Measurements from ENCODE around the gene PPIA.

Gene PPIA

GRCh38 chr7:44796504-44797328 is at the start of gene PPIA:
TSS of gene PPIA (plus strand) at chr7:44796681. CDS start at chr7:44796725, 44 bp downstream.
- Histone ChIP-seq H3K4me1 (ENCODE audit: control insufficient read depth in 5 of 5, insufficient read depth in 5 of 5, low read length in 5 of 5) (peaks cover 5 to 32% (median 28%) of the 10 kb centered on the region in 5 donors), H3K36me3 (ENCODE audit: control insufficient read depth in 5 of 5, insufficient read depth in 5 of 5, low read length in 5 of 5) (peaks cover 5 to 24% (median 19%) of the 10 kb centered on the region in 5 donors), H3K4me3 (ENCODE audit: low read depth in 1 of 5, low read length in 5 of 5) (peak within 1 kb of the TSS; percentile 75 to 95 (median 91)), H3K27ac (ENCODE audit: low read depth, low read length) (peak within 1 kb of the TSS; percentile 99), H3K9ac (ENCODE audit: low read length in 5 of 5) (peak within 1 kb of the TSS; percentile 82 to 94 (median 89)), H3K9me3 (ENCODE audit: control insufficient read depth in 5 of 5, low read length in 5 of 5) (no peaks in the 10 kb centered on the region), H3K27me3 (ENCODE audit: control insufficient read depth in 5 of 5, insufficient read depth in 4 of 5, low read length in 5 of 5) (no peaks in the 10 kb centered on the region)

GRCh38 chr7:44748045-44748947 is 48.2 kb upstream of the PPIA start, which contains the start of gene ZMIZ2:
TSS of gene ZMIZ2 (plus strand) at chr7:44748847. CDS start at chr7:44756250, 7,403 bp downstream.
- Histone ChIP-seq H3K9ac (ENCODE audit: low read length in 5 of 5) (peak within 1 kb of the TSS; percentile 48 to 87 (median 77)), H3K27me3 (ENCODE audit: control insufficient read depth in 5 of 5, insufficient read depth in 4 of 5, low read length in 5 of 5) (no peaks in the 10 kb centered on the region), H3K9me3 (ENCODE audit: control insufficient read depth in 5 of 5, low read length in 5 of 5) (no peaks in the 10 kb centered on the region), H3K36me3 (ENCODE audit: control insufficient read depth in 5 of 5, insufficient read depth in 5 of 5, low read length in 5 of 5) (peaks cover 0 to 6% (median 0%) of the 10 kb centered on the region in 5 donors), H3K4me1 (ENCODE audit: control insufficient read depth in 5 of 5, insufficient read depth in 5 of 5, low read length in 5 of 5) (peaks cover 8 to 33% (median 29%) of the 10 kb centered on the region in 5 donors), H3K4me3 (ENCODE audit: low read depth in 1 of 5, low read length in 5 of 5) (peak within 1 kb of the TSS; percentile 76 to 95 (median 88)), H3K27ac (ENCODE audit: low read depth, low read length) (peak within 1 kb of the TSS; percentile 83)

- no peaks in the 10 kb centered on the region for H3K9me3 ChIP-seq (ENCODE audit: control insufficient read depth in 5 of 5, low read length in 5 of 5)
- peak overlapping the region; percentile 58 to 95 (median 88) for H3K4me3 ChIP-seq (ENCODE audit: low read depth in 1 of 5, low read length in 5 of 5)
- H3K9ac ChIP-seq (ENCODE audit: low read length in 5 of 5) = peak overlapping the region; percentile 48 to 87 (median 77)
- H3K4me1 ChIP-seq (ENCODE audit: control insufficient read depth in 5 of 5, insufficient read depth in 5 of 5, low read length in 5 of 5) = peaks cover 8 to 36% (median 32%) of the 10 kb centered on the region in 5 donors
- peak overlapping the region; percentile 46 for H3K27ac ChIP-seq (ENCODE audit: low read depth, low read length)
- no peaks in the 10 kb centered on the region for H3K27me3 ChIP-seq (ENCODE audit: control insufficient read depth in 5 of 5, insufficient read depth in 4 of 5, low read length in 5 of 5)
- peaks cover 0 to 6% (median 0%) of the 10 kb centered on the region in 5 donors for H3K36me3 ChIP-seq (ENCODE audit: control insufficient read depth in 5 of 5, insufficient read depth in 5 of 5, low read length in 5 of 5)
Measured at GRCh38 chr7:44748948-44749731, 47.3 kb upstream of the PPIA start.

GRCh38 chr7:44749992-44750391 is 46.5 kb upstream of the PPIA start:
- Histone ChIP-seq H3K4me3 (ENCODE audit: low read depth in 1 of 5, low read length in 5 of 5) (peak overlapping the region; percentile 58 to 95 (median 88)), H3K9me3 (ENCODE audit: control insufficient read depth in 5 of 5, low read length in 5 of 5) (no peaks in the 10 kb centered on the region), H3K27ac (ENCODE audit: low read depth, low read length) (no peak overlapping the region), H3K27me3 (ENCODE audit: control insufficient read depth in 5 of 5, insufficient read depth in 4 of 5, low read length in 5 of 5) (no peaks in the 10 kb centered on the region), H3K9ac (ENCODE audit: low read length in 5 of 5) (peak overlapping the region in 4 of 5 donors; percentile 48 to 87 (median 76)), H3K4me1 (ENCODE audit: control insufficient read depth in 5 of 5, insufficient read depth in 5 of 5, low read length in 5 of 5) (peaks cover 8 to 44% (median 36%) of the 10 kb centered on the region in 5 donors), H3K36me3 (ENCODE audit: control insufficient read depth in 5 of 5, insufficient read depth in 5 of 5, low read length in 5 of 5) (peaks cover 0 to 6% (median 0%) of the 10 kb centered on the region in 5 donors)

DNA sequence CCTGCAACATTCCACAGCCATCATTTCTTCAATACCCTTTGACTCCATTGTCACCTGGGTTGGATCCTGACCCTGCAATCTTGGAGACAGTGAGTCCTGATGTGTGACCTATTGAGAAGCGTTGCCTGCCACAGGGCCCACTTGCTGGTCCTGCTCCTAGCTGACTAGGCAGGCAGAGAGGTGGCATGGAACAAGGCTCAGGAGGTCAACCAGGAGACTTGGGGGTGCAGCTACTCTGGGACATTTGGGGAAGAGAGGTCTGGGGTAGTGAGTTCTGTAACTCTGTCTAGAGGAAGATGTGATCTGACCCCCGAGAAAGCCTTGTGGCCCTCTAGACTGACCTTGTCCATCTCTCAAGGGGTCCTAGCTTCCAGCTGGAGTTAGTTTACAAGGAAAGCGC is 46.1 kb upstream of the PPIA start:
- H3K4me3 ChIP-seq (ENCODE audit: low read depth in 1 of 5, low read length in 5 of 5) = no peak overlapping the region

DNA sequence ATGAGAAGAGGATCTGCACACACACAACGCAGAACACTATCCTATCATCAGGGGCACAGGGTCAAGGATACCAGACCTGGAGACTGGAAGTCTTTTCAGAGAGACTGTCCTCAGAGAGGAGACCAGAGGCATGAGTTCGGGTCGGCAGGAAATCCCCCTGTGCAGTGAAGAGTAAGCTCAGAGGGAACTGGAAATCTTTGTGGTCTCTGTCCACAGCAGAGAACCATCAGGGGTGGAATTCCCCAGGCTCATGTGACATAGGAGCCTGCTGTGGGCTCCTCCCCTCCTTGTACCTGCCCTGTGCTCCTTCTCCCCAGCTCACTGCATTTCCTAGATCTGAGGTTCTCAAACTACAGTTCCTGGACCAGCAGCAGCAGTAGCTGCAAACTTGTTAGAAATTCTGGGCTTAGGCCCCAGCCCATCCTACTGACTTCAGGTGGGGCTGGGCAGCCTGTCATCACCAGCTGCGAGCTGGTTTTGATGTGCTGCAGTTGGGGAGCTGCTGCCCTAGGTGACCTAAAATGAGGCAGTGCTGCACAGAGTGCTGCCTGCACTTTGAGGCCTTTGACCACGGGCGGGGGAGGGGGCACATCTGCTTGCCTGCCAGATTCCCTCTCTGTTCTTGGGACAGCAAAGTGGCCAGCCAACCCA is 45.4 kb upstream of the PPIA start:
- H3K27me3 ChIP-seq (ENCODE audit: control insufficient read depth in 5 of 5, insufficient read depth in 4 of 5, low read length in 5 of 5) = no peaks in the 10 kb centered on the region
- H3K4me1 ChIP-seq (ENCODE audit: control insufficient read depth in 5 of 5, insufficient read depth in 5 of 5, low read length in 5 of 5) = peaks cover 8 to 54% (median 45%) of the 10 kb centered on the region in 5 donors
- no peaks in the 10 kb centered on the region for H3K9me3 ChIP-seq (ENCODE audit: control insufficient read depth in 5 of 5, low read length in 5 of 5)
- H3K9ac ChIP-seq (ENCODE audit: low read length in 5 of 5) = peak overlapping the region in 2 of 5 donors; percentile 7 to 14
- peaks cover 0 to 6% (median 0%) of the 10 kb centered on the region in 5 donors for H3K36me3 ChIP-seq (ENCODE audit: control insufficient read depth in 5 of 5, insufficient read depth in 5 of 5, low read length in 5 of 5)
- H3K27ac ChIP-seq (ENCODE audit: low read depth, low read length) = no peak overlapping the region
- H3K4me3 ChIP-seq (ENCODE audit: low read depth in 1 of 5, low read length in 5 of 5) = no peak overlapping the region

More for the DNA sequence above, 46.1 kb upstream of the PPIA start:
- Histone ChIP-seq H3K36me3 (ENCODE audit: control insufficient read depth in 5 of 5, insufficient read depth in 5 of 5, low read length in 5 of 5) (peaks cover 0 to 6% (median 0%) of the 10 kb centered on the region in 5 donors), H3K27ac (ENCODE audit: low read depth, low read length) (no peak overlapping the region), H3K4me1 (ENCODE audit: control insufficient read depth in 5 of 5, insufficient read depth in 5 of 5, low read length in 5 of 5) (peaks cover 8 to 48% (median 39%) of the 10 kb centered on the region in 5 donors), H3K9ac (ENCODE audit: low read length in 5 of 5) (peak overlapping the region in 1 of 5 donors; percentile 14), H3K27me3 (ENCODE audit: control insufficient read depth in 5 of 5, insufficient read depth in 4 of 5, low read length in 5 of 5) (no peaks in the 10 kb centered on the region), H3K9me3 (ENCODE audit: control insufficient read depth in 5 of 5, low read length in 5 of 5) (no peaks in the 10 kb centered on the region)

DNA sequence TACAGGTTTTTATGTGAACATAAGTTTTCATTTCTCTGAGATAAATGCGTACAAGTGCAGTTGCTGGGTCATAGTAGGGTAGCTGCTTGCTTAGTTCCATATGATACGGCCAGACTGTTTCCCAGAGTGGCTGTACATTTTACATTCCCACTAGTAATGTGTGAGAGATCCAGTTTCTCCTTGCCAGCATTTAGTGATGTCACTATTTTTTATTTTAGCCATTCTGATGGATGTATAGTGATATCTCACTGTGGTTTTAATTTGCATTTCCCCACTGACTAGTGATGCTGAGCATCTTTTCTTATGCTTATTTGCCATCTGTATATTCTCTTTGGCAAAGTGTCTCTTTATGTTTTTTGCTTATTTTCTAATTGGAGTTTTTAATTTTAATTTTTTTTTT is 43.7 kb upstream of the PPIA start:
- Histone ChIP-seq H3K27me3 (ENCODE audit: control insufficient read depth in 5 of 5, insufficient read depth in 4 of 5, low read length in 5 of 5) (no peaks in the 10 kb centered on the region), H3K4me3 (ENCODE audit: low read depth in 1 of 5, low read length in 5 of 5) (no peak overlapping the region), H3K9me3 (ENCODE audit: control insufficient read depth in 5 of 5, low read length in 5 of 5) (no peaks in the 10 kb centered on the region), H3K27ac (ENCODE audit: low read depth, low read length) (no peak overlapping the region), H3K4me1 (ENCODE audit: control insufficient read depth in 5 of 5, insufficient read depth in 5 of 5, low read length in 5 of 5) (peaks cover 8 to 66% (median 50%) of the 10 kb centered on the region in 5 donors), H3K9ac (ENCODE audit: low read length in 5 of 5) (no peak overlapping the region), H3K36me3 (ENCODE audit: control insufficient read depth in 5 of 5, insufficient read depth in 5 of 5, low read length in 5 of 5) (peaks cover 0 to 19% (median 13%) of the 10 kb centered on the region in 5 donors)

GRCh38 chr7:44754802-44755697 is 41.4 kb upstream of the PPIA start:
- Histone ChIP-seq H3K9ac (ENCODE audit: low read length in 5 of 5) (peak overlapping the region in 2 of 5 donors; percentile 7 to 26), H3K27ac (ENCODE audit: low read depth, low read length) (no peak overlapping the region), H3K27me3 (ENCODE audit: control insufficient read depth in 5 of 5, insufficient read depth in 4 of 5, low read length in 5 of 5) (no peaks in the 10 kb centered on the region), H3K4me3 (ENCODE audit: low read depth in 1 of 5, low read length in 5 of 5) (no peak overlapping the region), H3K36me3 (ENCODE audit: control insufficient read depth in 5 of 5, insufficient read depth in 5 of 5, low read length in 5 of 5) (peaks cover 0 to 36% (median 27%) of the 10 kb centered on the region in 5 donors), H3K9me3 (ENCODE audit: control insufficient read depth in 5 of 5, low read length in 5 of 5) (no peaks in the 10 kb centered on the region), H3K4me1 (ENCODE audit: control insufficient read depth in 5 of 5, insufficient read depth in 5 of 5, low read length in 5 of 5) (peaks cover 2 to 54% (median 38%) of the 10 kb centered on the region in 5 donors)
